ENCODE data around the gene MAP3K19. TPM values are rescaled to one million over a fixed set of nuclear protein-coding genes. Genes with fewer than 3 reads are reported as not detected.
A peak's percentile ranks its signal among the peaks of the same experiment; 100 is the strongest.

Gene MAP3K19
- polyA plus RNA-seq, 1 donor (not counting 4 experiments of a cell fraction or from before 2014, with no cell fraction given): not detected

- dilution Hi-C loops (cut with MboI; ENCODE audit: extremely low pct_ligation_motif_present, low sequenced_read_pairs): no loop called here
- no peak for FAIRE-seq
Measured at GRCh38 chr2:135059577-135059976, 12.3 kb upstream of the MAP3K19 start.

GRCh38 chr2:135056790-135057189, 9.5 kb upstream of the MAP3K19 start:
- TF ChIP-seq CTCF (optimal IDR thresholded peaks at IDR 0.05 in 1 of 3, IDR thresholded peaks at IDR 0.05 in 1 of 3, conservative IDR thresholded peaks at IDR 0.05 in 1 of 3; ENCODE audit: extremely low read depth in 1 of 3, insufficient read depth in 2 of 3, low read length in 3 of 3) (no peak), EZH2 (IDR thresholded peaks at IDR 0.05; ENCODE audit: low read length) (no peak)
- H3K9ac ChIP-seq (ENCODE audit: control insufficient read depth, extremely low read depth, insufficient read depth, low read length): peak overlapping the region; percentile 12
- H3K36me3 ChIP-seq (ENCODE audit: control insufficient read depth in 2 of 2, extremely low read depth in 1 of 2, insufficient read depth in 2 of 2, low read length in 2 of 2): peaks cover 6 to 12% of the 10 kb centered on the region in 2 experiments
- peak overlapping the region; percentile 71 for H3K27ac ChIP-seq (ENCODE audit: control insufficient read depth, insufficient read depth, low read length)
- FAIRE-seq (no peak), DNase-seq (ENCODE audit: low read depth, low spot score) (no peak)
- no peaks in the 10 kb centered on the region for H3K27me3 ChIP-seq (ENCODE audit: control insufficient read depth, extremely low read depth, insufficient read depth, low read length)
- H3K4me2 ChIP-seq (ENCODE audit: control insufficient read depth, extremely low read depth, insufficient read depth, low read depth, low read length): peak overlapping the region; percentile 49
- no peak overlapping the region for H2AFZ ChIP-seq (ENCODE audit: control insufficient read depth, low read length)
- H3K79me2 ChIP-seq (ENCODE audit: control insufficient read depth, insufficient read depth, low read length): peaks cover 82% of the 10 kb centered on the region
- H3K4me3 ChIP-seq (ENCODE audit: control insufficient read depth in 2 of 3, extremely low read depth in 1 of 3, insufficient read depth in 2 of 3, low read depth in 1 of 3, low read length in 3 of 3): no peak overlapping the region
- peaks cover 26% of the 10 kb centered on the region for H3K4me1 ChIP-seq (ENCODE audit: control insufficient read depth, extremely low read depth, insufficient read depth, low read length)
- no peaks in the 10 kb centered on the region for H4K20me1 ChIP-seq (ENCODE audit: control insufficient read depth, extremely low read depth, insufficient read depth, low read length)
- dilution Hi-C loops (cut with MboI; ENCODE audit: extremely low pct_ligation_motif_present, low sequenced_read_pairs): no loop called here
- H3K9me3 ChIP-seq (ENCODE audit: control insufficient read depth, low read depth, low read length): no peaks in the 10 kb centered on the region
- H3K9me1 ChIP-seq (ENCODE audit: control insufficient read depth, extremely low read depth, insufficient read depth, low read length): no peaks in the 10 kb centered on the region

More at GRCh38 chr2:135059577-135059976, 12.3 kb upstream of the MAP3K19 start:
- Histone ChIP-seq H3K36me3 (ENCODE audit: control insufficient read depth in 2 of 2, extremely low read depth in 1 of 2, insufficient read depth in 2 of 2, low read length in 2 of 2) (peaks cover 11 to 21% of the 10 kb centered on the region in 2 experiments), H3K4me2 (ENCODE audit: control insufficient read depth, extremely low read depth, insufficient read depth, low read depth, low read length) (no peak overlapping the region), H3K4me3 (ENCODE audit: control insufficient read depth in 2 of 3, extremely low read depth in 1 of 3, insufficient read depth in 2 of 3, low read depth in 1 of 3, low read length in 3 of 3) (no peak overlapping the region), H3K27me3 (ENCODE audit: control insufficient read depth, extremely low read depth, insufficient read depth, low read length) (no peaks in the 10 kb centered on the region), H3K9me3 (ENCODE audit: control insufficient read depth, low read depth, low read length) (no peaks in the 10 kb centered on the region), H4K20me1 (ENCODE audit: control insufficient read depth, extremely low read depth, insufficient read depth, low read length) (no peaks in the 10 kb centered on the region), H2AFZ (ENCODE audit: control insufficient read depth, low read length) (no peak overlapping the region), H3K27ac (ENCODE audit: control insufficient read depth, insufficient read depth, low read length) (no peak overlapping the region), H3K9me1 (ENCODE audit: control insufficient read depth, extremely low read depth, insufficient read depth, low read length) (no peaks in the 10 kb centered on the region), H3K9ac (ENCODE audit: control insufficient read depth, extremely low read depth, insufficient read depth, low read length) (no peak overlapping the region), H3K4me1 (ENCODE audit: control insufficient read depth, extremely low read depth, insufficient read depth, low read length) (peaks cover 16% of the 10 kb centered on the region), H3K79me2 (ENCODE audit: control insufficient read depth, insufficient read depth, low read length) (peaks cover 84% of the 10 kb centered on the region)
- no peak for DNase-seq (ENCODE audit: low read depth, low spot score)
- TF ChIP-seq CTCF (optimal IDR thresholded peaks at IDR 0.05 in 1 of 3, IDR thresholded peaks at IDR 0.05 in 1 of 3, conservative IDR thresholded peaks at IDR 0.05 in 1 of 3; ENCODE audit: extremely low read depth in 1 of 3, insufficient read depth in 2 of 3, low read length in 3 of 3): no peak
- no peak for TF ChIP-seq EZH2 (IDR thresholded peaks at IDR 0.05; ENCODE audit: low read length)
